ENCODE results near the gene CCNF. TPM values are rescaled to one million over a fixed set of nuclear protein-coding genes. Genes with fewer than 3 reads are reported as not detected.

Gene CCNF
- total RNA-seq, 1 experiment from 2014 or later: 11.9 TPM

DNA sequence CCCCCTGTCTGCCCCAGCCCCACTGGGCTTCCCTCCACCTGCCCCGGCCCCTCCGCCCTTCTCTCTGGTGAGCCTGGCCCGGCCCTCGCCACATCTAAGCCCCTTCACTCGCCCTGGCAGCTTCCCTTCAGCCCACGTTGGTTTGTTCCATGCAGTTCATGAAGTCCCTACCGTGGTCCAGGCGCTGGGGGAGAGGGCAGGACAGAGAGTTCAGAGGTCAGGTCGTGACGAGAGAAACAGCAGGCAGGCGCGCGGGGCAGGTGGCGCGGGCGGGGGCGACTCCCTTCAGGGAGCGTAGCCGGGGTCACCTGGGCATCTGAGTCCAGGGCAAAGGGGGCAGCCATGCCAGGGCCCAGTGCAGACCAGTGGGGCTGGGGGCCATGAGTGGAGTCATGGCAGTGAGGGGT lies 21.7 kb downstream of the CCNF start:
- ChIA-PET CTCF (no interaction called here), POLR2A (no interaction called here)
- Mint-ChIP-seq H3K4me1 (ENCODE audit: insufficient read depth, unreplicated experiment) (peaks cover 6% of the 10 kb centered on the region), H3K4me3 (ENCODE audit: unreplicated experiment) (no peak overlapping the region), H3K9me3 (ENCODE audit: unreplicated experiment) (no peaks in the 10 kb centered on the region), H3K27me3 (ENCODE audit: insufficient read depth, unreplicated experiment) (no peaks in the 10 kb centered on the region), H3K36me3 (ENCODE audit: insufficient read depth, unreplicated experiment) (peaks cover 32% of the 10 kb centered on the region), H3K27ac (ENCODE audit: low read depth, unreplicated experiment) (no peak overlapping the region)
- no TSS peak for BruUV-seq (replicated peaks)
- intact Hi-C loops (cut with micrococcal nuclease): no loop called here
- DNase-seq (ENCODE audit: unreplicated experiment): no peak
- TF ChIP-seq, protein P1, sequence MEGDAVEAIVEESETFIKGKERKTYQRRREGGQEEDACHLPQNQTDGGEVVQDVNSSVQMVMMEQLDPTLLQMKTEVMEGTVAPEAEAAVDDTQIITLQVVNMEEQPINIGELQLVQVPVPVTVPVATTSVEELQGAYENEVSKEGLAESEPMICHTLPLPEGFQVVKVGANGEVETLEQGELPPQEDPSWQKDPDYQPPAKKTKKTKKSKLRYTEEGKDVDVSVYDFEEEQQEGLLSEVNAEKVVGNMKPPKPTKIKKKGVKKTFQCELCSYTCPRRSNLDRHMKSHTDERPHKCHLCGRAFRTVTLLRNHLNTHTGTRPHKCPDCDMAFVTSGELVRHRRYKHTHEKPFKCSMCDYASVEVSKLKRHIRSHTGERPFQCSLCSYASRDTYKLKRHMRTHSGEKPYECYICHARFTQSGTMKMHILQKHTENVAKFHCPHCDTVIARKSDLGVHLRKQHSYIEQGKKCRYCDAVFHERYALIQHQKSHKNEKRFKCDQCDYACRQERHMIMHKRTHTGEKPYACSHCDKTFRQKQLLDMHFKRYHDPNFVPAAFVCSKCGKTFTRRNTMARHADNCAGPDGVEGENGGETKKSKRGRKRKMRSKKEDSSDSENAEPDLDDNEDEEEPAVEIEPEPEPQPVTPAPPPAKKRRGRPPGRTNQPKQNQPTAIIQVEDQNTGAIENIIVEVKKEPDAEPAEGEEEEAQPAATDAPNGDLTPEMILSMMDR (IDR thresholded peaks at IDR 0.05; ENCODE audit: unreplicated experiment): no peak

DNA sequence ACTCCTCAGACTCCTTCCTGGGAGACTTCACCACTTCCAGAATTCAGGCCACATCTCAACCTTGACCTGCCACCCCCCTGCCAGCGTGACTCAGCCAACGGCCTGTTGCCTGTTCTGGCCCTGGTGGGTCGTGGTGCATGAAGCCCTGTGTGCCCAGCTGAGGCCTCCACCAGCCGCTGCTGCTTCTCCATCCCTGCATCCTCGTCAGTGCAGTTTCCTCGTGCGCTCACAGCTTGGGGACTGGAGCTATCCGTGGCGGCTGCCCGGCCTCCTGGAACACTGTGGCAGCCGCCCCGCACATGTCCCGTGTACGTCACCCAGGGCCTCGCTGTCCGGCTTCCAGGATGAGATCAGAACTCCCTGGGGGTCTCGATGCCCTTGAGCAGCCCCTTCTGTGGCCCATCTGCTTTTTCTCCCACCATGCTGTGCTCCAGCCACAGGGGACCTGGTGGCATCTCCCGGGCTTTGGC lies 22.6 kb downstream of the CCNF start:
- BruUV-seq (replicated peaks): no TSS peak
- no peaks in the 10 kb centered on the region for H3K9me3 Mint-ChIP-seq (ENCODE audit: unreplicated experiment)
- TF ChIP-seq, protein P1 (IDR thresholded peaks at IDR 0.05; ENCODE audit: unreplicated experiment): no peak

DNA sequence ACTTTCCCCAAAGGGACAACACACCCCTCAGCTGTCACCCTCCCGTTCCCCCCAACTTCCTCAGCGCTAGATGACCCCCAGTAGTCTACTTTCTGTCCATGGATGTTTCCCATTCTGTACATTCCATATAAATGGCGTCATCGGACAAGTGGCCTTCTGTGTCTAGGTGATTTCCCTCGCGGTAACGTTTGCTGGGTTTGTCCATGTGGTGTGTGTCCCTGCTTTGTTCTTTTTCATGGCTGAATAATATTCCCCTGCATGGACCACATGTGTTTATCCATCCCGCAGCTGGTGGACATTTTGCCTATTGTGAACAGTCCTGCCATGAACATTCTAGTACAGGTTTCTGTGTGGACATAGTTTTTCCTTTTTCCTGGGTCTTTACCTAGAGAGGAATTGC lies 23.4 kb downstream of the CCNF start:
- Mint-ChIP-seq H3K27ac (ENCODE audit: low read depth, unreplicated experiment) (no peak overlapping the region), H3K9me3 (ENCODE audit: unreplicated experiment) (no peaks in the 10 kb centered on the region), H3K27me3 (ENCODE audit: insufficient read depth, unreplicated experiment) (no peaks in the 10 kb centered on the region), H3K4me3 (ENCODE audit: unreplicated experiment) (no peak overlapping the region), H3K36me3 (ENCODE audit: insufficient read depth, unreplicated experiment) (peaks cover 31% of the 10 kb centered on the region), H3K4me1 (ENCODE audit: insufficient read depth, unreplicated experiment) (peaks cover 6% of the 10 kb centered on the region)
- BruUV-seq (replicated peaks): no TSS peak
- TF ChIP-seq, protein P1 (IDR thresholded peaks at IDR 0.05; ENCODE audit: unreplicated experiment): no peak
- POLR2A ChIA-PET: no interaction called here
- no peak for DNase-seq (ENCODE audit: unreplicated experiment)
- CTCF ChIA-PET: no interaction called here
- intact Hi-C loops (cut with micrococcal nuclease): no loop called here

More for the DNA sequence above, 22.6 kb downstream of the CCNF start:
- peaks cover 35% of the 10 kb centered on the region for H3K36me3 Mint-ChIP-seq (ENCODE audit: insufficient read depth, unreplicated experiment)
- H3K4me1 Mint-ChIP-seq (ENCODE audit: insufficient read depth, unreplicated experiment): peaks cover 6% of the 10 kb centered on the region
- ChIA-PET CTCF (interaction anchor here (1.1 kb wide), 1 partner anchor 21 kb away, joined by 6 read pairs; no protein-coding TSS in a partner anchor), POLR2A (no interaction called here)
- no peaks in the 10 kb centered on the region for H3K27me3 Mint-ChIP-seq (ENCODE audit: insufficient read depth, unreplicated experiment)
- no peak overlapping the region for H3K4me3 Mint-ChIP-seq (ENCODE audit: unreplicated experiment)
- DNase-seq (ENCODE audit: unreplicated experiment): no peak
- no peak overlapping the region for H3K27ac Mint-ChIP-seq (ENCODE audit: low read depth, unreplicated experiment)
- intact Hi-C loops (cut with micrococcal nuclease): no loop called here

DNA sequence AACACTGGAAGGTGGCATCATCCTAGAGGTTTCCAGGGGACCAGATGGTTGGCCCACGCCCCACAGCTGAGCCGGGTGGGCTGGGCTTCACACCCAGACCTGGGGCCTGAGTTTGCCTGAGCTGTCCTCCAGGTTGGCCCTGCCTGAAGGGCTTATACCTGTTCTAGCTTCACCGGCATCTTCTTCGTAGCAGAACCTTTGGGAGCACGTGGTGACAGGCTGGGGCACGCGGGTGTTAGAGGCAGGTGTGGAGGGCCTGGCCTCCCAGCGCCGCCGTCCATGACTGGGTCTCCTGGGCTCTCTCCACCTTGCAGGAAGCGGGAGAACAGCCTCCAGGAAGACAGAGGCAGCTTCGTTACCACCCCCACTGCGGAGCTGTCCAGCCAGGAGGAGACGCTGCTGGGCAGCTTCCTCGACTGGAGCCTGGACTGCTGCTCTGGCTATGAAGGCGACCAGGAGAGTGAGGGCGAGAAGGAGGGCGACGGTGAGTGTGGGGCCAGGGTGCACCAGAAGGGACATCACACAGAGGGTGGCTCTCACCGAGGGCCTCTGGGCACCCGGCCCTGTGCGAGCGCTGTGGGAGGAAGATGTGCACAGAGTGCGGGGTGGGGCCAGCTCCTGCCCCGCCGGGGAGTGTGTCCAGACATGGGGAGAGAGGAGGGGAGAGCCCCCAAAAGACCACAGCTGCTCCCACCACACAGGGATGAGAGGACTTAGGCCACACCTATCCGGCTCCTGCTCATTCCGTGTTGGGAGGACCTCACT lies 26.0 kb downstream of the CCNF start:
- Mint-ChIP-seq H3K9me3 (ENCODE audit: unreplicated experiment) (no peaks in the 10 kb centered on the region), H3K27ac (ENCODE audit: low read depth, unreplicated experiment) (no peak overlapping the region), H3K36me3 (ENCODE audit: insufficient read depth, unreplicated experiment) (peaks cover 27% of the 10 kb centered on the region), H3K4me1 (ENCODE audit: insufficient read depth, unreplicated experiment) (peaks cover 7% of the 10 kb centered on the region), H3K4me3 (ENCODE audit: unreplicated experiment) (no peak overlapping the region), H3K27me3 (ENCODE audit: insufficient read depth, unreplicated experiment) (no peaks in the 10 kb centered on the region)
- CTCF ChIA-PET: interaction anchor here (0.7 kb wide), 1 partner anchor 12 kb away, joined by 3 read pairs; no protein-coding TSS in a partner anchor
- BruUV-seq (replicated peaks): no TSS peak
- POLR2A ChIA-PET: no interaction called here
- TF ChIP-seq, protein P1 (IDR thresholded peaks at IDR 0.05; ENCODE audit: unreplicated experiment): no peak
- intact Hi-C loops (cut with micrococcal nuclease): no loop called here
- DNase-seq (ENCODE audit: unreplicated experiment): no peak
